H1 (cell line): Measurements from ENCODE around the gene CALR. TPM values are rescaled to one million over a fixed set of nuclear protein-coding genes. Genes with fewer than 3 reads are reported as not detected.

Experiments
- BCL11A ChIP-seq, 2 experiments: IDR thresholded peaks; one replicate each; pipeline ENCODE4 v1.6.1; 2011; ENCODE audit warnings: low read depth in 2 of 2, low read length in 2 of 2, mild to moderate bottlenecking in 2 of 2
- EP300 ChIP-seq, 2 experiments: IDR thresholded peaks; 1 replicate in 1 of 2; 2 replicates in 1 of 2; pipeline ENCODE4 v1.6.1; 2011 to 2012; ENCODE audit warnings: low read depth in 2 of 2, low read length in 2 of 2, mild to moderate bottlenecking in 2 of 2, borderline replicate concordance in 1 of 2, inconsistent platforms in 1 of 2, moderate library complexity in 1 of 2
- POLR2AphosphoS5 ChIP-seq: IDR thresholded peaks from 2 replicates; pipeline ENCODE4 v1.6.1; 2011; ENCODE audit warnings: low read depth, low read length
- SIRT6 ChIP-seq: IDR thresholded peaks from one replicate; pipeline ENCODE4 v1.7.1; 2012; ENCODE audit warnings: low read length, inconsistent platforms
- TBP ChIP-seq: IDR thresholded peaks from 2 replicates; pipeline ENCODE4 v1.6.1; 2011; ENCODE audit warnings: low read depth, low read length, improper control_type of control experiment
- TEAD4 ChIP-seq: IDR thresholded peaks from 2 replicates; pipeline ENCODE4 v1.6.1; 2012; ENCODE audit warnings: low read depth, low read length, inconsistent platforms, mixed read lengths
- polyA plus RNA-seq, 7 experiments: library from polyadenylated mRNA; depleted of rRNA in 3 of 7; stranded (reverse) in 5 of 7; unstranded in 2 of 7; fragments of >200 nt in 5 of 7; fragments of 200-250 nt in 2 of 7; gene quantifications; 1 replicate in 5 of 7; 2 replicates in 1 of 7; 4 replicates in 1 of 7; pipeline versions ENCODE4 v1.2.1 to v1.2.3, GENCODE V29; 2011 to 2013; ENCODE audit warnings: missing spikeins in 2 of 7, mixed read lengths in 2 of 7
- total RNA-seq: library from RNA; stranded (reverse); fragmentation: NEBNext Ultra II Directional; extraction: Animal tissue kit (Norgen Biotek cat#: 25700); gene quantifications from 2 replicates; pipeline ENCODE4 v1.2.1, GENCODE V29; 2021
- TF ChIP-seq, protein P1 (sequence below): fragments of 300-600 bp; sonication (generic); IDR thresholded peaks from 2 replicates; pipeline ENCODE4 v1.7.1; 2012; ENCODE audit warnings: low read length, moderate library complexity, mild to moderate bottlenecking, inconsistent platforms; ENCODE audit not compliant: insufficient replicate concordance
- TF ChIP-seq, protein P2 (sequence below): IDR thresholded peaks from 2 replicates; pipeline ENCODE4 v1.6.1; 2012; ENCODE audit warnings: low read length, inconsistent platforms

CALR gene
- total and polyA plus RNA-seq, 2 of the 8 experiments (the other 6 are each of a cell fraction or from before 2014, with no cell fraction given), result 591 to 1,155 TPM

DNA sequence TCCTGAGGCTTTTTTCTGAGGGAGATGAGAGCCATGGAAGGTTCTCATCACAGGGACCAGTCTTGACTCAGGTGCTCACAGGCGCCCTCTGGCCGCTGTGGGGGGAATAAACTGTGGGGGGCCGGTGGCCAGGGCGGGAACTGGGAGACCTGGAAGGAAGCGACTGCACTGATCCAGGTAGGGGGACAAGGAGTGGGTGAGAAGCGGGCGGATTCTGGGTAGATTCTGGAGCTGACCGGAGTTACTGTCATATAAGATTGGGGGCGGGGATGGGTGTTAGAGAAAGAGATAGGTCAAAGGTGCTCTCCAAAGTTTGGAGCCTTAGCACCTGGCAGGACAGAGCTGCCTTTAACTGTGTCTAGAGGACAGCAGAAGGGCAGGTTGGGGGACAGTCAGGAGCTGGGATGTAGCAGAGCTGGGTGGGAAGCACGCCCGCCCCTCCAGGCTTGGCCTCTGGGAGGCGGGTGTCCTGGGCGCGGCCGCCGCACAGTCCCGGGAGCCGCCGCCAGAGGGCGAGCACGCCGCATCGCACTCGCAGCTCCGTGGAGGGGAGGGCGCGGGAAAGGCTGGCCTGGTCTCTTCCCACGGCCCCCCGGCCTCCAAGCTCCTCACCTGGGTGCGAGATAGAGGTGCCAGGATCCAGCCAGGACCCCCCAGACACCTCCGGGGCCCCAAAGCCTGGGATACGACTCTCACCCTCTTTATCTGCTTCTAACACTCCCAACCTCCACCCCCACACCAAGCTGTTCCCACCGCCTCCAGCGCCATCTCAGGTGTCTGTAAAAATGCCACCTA is 26.8 kb downstream of the CALR start (continued):
- TF ChIP-seq, protein P1, sequence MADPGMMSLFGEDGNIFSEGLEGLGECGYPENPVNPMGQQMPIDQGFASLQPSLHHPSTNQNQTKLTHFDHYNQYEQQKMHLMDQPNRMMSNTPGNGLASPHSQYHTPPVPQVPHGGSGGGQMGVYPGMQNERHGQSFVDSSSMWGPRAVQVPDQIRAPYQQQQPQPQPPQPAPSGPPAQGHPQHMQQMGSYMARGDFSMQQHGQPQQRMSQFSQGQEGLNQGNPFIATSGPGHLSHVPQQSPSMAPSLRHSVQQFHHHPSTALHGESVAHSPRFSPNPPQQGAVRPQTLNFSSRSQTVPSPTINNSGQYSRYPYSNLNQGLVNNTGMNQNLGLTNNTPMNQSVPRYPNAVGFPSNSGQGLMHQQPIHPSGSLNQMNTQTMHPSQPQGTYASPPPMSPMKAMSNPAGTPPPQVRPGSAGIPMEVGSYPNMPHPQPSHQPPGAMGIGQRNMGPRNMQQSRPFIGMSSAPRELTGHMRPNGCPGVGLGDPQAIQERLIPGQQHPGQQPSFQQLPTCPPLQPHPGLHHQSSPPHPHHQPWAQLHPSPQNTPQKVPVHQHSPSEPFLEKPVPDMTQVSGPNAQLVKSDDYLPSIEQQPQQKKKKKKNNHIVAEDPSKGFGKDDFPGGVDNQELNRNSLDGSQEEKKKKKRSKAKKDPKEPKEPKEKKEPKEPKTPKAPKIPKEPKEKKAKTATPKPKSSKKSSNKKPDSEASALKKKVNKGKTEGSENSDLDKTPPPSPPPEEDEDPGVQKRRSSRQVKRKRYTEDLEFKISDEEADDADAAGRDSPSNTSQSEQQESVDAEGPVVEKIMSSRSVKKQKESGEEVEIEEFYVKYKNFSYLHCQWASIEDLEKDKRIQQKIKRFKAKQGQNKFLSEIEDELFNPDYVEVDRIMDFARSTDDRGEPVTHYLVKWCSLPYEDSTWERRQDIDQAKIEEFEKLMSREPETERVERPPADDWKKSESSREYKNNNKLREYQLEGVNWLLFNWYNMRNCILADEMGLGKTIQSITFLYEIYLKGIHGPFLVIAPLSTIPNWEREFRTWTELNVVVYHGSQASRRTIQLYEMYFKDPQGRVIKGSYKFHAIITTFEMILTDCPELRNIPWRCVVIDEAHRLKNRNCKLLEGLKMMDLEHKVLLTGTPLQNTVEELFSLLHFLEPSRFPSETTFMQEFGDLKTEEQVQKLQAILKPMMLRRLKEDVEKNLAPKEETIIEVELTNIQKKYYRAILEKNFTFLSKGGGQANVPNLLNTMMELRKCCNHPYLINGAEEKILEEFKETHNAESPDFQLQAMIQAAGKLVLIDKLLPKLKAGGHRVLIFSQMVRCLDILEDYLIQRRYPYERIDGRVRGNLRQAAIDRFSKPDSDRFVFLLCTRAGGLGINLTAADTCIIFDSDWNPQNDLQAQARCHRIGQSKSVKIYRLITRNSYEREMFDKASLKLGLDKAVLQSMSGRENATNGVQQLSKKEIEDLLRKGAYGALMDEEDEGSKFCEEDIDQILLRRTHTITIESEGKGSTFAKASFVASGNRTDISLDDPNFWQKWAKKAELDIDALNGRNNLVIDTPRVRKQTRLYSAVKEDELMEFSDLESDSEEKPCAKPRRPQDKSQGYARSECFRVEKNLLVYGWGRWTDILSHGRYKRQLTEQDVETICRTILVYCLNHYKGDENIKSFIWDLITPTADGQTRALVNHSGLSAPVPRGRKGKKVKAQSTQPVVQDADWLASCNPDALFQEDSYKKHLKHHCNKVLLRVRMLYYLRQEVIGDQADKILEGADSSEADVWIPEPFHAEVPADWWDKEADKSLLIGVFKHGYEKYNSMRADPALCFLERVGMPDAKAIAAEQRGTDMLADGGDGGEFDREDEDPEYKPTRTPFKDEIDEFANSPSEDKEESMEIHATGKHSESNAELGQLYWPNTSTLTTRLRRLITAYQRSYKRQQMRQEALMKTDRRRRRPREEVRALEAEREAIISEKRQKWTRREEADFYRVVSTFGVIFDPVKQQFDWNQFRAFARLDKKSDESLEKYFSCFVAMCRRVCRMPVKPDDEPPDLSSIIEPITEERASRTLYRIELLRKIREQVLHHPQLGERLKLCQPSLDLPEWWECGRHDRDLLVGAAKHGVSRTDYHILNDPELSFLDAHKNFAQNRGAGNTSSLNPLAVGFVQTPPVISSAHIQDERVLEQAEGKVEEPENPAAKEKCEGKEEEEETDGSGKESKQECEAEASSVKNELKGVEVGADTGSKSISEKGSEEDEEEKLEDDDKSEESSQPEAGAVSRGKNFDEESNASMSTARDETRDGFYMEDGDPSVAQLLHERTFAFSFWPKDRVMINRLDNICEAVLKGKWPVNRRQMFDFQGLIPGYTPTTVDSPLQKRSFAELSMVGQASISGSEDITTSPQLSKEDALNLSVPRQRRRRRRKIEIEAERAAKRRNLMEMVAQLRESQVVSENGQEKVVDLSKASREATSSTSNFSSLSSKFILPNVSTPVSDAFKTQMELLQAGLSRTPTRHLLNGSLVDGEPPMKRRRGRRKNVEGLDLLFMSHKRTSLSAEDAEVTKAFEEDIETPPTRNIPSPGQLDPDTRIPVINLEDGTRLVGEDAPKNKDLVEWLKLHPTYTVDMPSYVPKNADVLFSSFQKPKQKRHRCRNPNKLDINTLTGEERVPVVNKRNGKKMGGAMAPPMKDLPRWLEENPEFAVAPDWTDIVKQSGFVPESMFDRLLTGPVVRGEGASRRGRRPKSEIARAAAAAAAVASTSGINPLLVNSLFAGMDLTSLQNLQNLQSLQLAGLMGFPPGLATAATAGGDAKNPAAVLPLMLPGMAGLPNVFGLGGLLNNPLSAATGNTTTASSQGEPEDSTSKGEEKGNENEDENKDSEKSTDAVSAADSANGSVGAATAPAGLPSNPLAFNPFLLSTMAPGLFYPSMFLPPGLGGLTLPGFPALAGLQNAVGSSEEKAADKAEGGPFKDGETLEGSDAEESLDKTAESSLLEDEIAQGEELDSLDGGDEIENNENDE, result no peak
- TF ChIP-seq BCL11A (IDR thresholded peaks at IDR 0.05; ENCODE audit: low read depth in 2 of 2, low read length in 2 of 2) (no peak), SIRT6 (no peak), TBP (no peak), EP300 (IDR thresholded peaks at IDR 0.05; ENCODE audit: borderline replicate concordance in 1 of 2, low read depth in 2 of 2, low read length in 2 of 2) (no peak), POLR2AphosphoS5 (peak; percentile 49; the same call in 1 of the 2 replicates), TEAD4 (no peak)
- TF ChIP-seq, protein P2, sequence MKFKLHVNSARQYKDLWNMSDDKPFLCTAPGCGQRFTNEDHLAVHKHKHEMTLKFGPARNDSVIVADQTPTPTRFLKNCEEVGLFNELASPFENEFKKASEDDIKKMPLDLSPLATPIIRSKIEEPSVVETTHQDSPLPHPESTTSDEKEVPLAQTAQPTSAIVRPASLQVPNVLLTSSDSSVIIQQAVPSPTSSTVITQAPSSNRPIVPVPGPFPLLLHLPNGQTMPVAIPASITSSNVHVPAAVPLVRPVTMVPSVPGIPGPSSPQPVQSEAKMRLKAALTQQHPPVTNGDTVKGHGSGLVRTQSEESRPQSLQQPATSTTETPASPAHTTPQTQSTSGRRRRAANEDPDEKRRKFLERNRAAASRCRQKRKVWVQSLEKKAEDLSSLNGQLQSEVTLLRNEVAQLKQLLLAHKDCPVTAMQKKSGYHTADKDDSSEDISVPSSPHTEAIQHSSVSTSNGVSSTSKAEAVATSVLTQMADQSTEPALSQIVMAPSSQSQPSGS, result no peak
